KMS-11 (cell line): ENCODE measurements around the gene MROH2A.

Experiments used
- H2AFZ ChIP-seq: fragments of 200-600 bp; sonication (generic); 2 replicates; pipeline ENCODE4 v1.6.1; 2016; ENCODE audit warnings: antibody characterized with exemption, mixed run types, low read depth
- H3K27ac ChIP-seq: fragments of 200-600 bp; sonication (generic); 2 replicates; pipeline ENCODE4 v1.6.1; 2016; ENCODE audit warnings: mild to moderate bottlenecking, mixed run types
- H3K27me3 ChIP-seq: fragments of 200-600 bp; sonication (generic); 2 replicates; pipeline ENCODE4 v1.6.1; 2017; ENCODE audit warnings: mild to moderate bottlenecking, low read depth, mixed run types, moderate library complexity; ENCODE audit not compliant: insufficient read depth
- H3K36me3 ChIP-seq: fragments of 200-600 bp; sonication (generic); 2 replicates; pipeline ENCODE4 v1.6.1; 2017; ENCODE audit warnings: mild to moderate bottlenecking, mixed run types; ENCODE audit not compliant: insufficient read depth
- H3K4me1 ChIP-seq: fragments of 200-600 bp; sonication (generic); 2 replicates; pipeline ENCODE4 v1.6.1; 2016; ENCODE audit warnings: mild to moderate bottlenecking, low read depth, mixed run types; ENCODE audit not compliant: poor library complexity, severe bottlenecking
- H3K4me2 ChIP-seq: fragments of 200-600 bp; sonication (generic); 2 replicates; pipeline ENCODE4 v1.7.0; 2016; ENCODE audit warnings: mild to moderate bottlenecking, mixed run types
- H3K4me3 ChIP-seq: fragments of 200-600 bp; sonication (generic); IDR thresholded peaks from 2 replicates; pipeline ENCODE4 v1.6.1; 2017; ENCODE audit warnings: low read depth, low read length, mixed read lengths; ENCODE audit not compliant: insufficient read depth
- H3K79me2 ChIP-seq: fragments of 200-600 bp; sonication (generic); 2 replicates; pipeline ENCODE4 v1.6.1; 2016; ENCODE audit warnings: low read depth, mixed run types; ENCODE audit not compliant: insufficient read depth
- H3K9ac ChIP-seq: fragments of 200-600 bp; sonication (generic); 2 replicates; pipeline ENCODE4 v1.6.1; 2016; ENCODE audit warnings: mild to moderate bottlenecking, mixed run types
- H4K20me1 ChIP-seq: fragments of 200-600 bp; sonication (generic); 2 replicates; pipeline ENCODE4 v1.6.1; 2016; ENCODE audit warnings: mild to moderate bottlenecking, mixed run types; ENCODE audit not compliant: insufficient read depth
- TF ChIP-seq, protein P1 (sequence below): fragments of 200-600 bp; sonication (generic); conservative IDR thresholded peaks from 2 replicates; pipeline ENCODE4 v1.6.1; 2017; ENCODE audit warnings: low read depth, mild to moderate bottlenecking, antibody characterized with exemption, low read length, moderate library complexity, mixed read lengths

The MROH2A gene

DNA sequence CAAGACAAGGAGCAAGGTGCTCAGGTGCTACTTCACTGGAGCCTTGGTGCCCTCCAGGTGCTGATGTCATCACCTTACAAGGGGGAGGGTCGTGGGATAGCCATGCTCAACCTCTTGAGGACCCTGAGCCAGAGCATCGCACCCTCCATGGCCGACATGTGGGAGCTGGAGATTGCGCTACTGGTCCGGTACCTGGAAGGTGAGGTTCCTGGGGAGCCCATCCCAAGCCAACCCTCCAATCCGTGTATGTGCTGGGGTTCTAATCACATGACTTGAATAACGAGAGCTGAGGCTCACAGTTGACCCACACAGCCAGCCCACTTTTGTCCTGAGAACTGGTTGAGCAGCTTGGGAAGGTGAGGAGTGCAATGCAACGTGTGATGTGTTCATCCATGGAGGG lies 25.9 kb downstream of the MROH2A start:
- Histone ChIP-seq H3K27ac (no peak overlapping the region), H2AFZ (no peak overlapping the region)
- TF ChIP-seq, protein P1, sequence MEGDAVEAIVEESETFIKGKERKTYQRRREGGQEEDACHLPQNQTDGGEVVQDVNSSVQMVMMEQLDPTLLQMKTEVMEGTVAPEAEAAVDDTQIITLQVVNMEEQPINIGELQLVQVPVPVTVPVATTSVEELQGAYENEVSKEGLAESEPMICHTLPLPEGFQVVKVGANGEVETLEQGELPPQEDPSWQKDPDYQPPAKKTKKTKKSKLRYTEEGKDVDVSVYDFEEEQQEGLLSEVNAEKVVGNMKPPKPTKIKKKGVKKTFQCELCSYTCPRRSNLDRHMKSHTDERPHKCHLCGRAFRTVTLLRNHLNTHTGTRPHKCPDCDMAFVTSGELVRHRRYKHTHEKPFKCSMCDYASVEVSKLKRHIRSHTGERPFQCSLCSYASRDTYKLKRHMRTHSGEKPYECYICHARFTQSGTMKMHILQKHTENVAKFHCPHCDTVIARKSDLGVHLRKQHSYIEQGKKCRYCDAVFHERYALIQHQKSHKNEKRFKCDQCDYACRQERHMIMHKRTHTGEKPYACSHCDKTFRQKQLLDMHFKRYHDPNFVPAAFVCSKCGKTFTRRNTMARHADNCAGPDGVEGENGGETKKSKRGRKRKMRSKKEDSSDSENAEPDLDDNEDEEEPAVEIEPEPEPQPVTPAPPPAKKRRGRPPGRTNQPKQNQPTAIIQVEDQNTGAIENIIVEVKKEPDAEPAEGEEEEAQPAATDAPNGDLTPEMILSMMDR, result no peak

DNA sequence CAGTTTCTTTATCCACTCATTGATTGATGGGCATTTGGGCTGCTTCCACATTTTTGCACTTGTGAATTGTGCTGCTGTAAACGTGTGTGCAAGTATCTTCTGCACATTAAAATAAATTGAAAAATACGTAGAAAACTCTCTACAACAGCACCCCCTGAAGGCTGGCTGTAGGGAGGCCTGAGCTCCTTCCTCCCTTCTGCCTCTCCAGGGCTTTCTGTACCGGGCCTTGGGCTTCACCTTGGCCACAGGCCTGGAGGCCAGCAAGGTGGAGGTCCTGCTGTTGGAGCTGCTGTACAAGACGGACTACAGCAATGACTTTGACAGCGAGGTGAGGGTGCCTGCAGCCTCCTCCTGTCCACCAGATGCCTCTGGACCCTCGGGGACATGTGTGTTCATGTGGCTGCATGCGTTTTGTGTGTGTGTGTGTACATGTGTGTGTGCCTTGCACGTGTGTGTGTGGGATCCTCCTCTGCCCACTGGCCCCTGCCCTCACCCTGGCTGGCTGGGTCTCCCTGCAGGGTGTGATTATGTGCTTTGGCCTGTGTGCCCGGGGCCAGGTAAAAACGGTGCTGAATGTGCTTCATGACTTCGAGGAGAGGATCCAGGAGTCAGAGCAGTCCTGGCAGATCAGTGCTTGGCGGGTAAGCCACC lies 29.2 kb downstream of the MROH2A start:
- H3K4me2 ChIP-seq, result no peak overlapping the region
- H3K27me3 ChIP-seq, result no peaks in the 10 kb centered on the region
- H3K9ac ChIP-seq, result no peak overlapping the region
- TF ChIP-seq, protein P1, result no peak
- H3K36me3 ChIP-seq, result no peaks in the 10 kb centered on the region
- no peak overlapping the region for H2AFZ ChIP-seq
- no peaks in the 10 kb centered on the region for H3K4me1 ChIP-seq
- no peaks in the 10 kb centered on the region for H3K79me2 ChIP-seq
- no peak overlapping the region for H3K27ac ChIP-seq
- H3K4me3 ChIP-seq, result no peak overlapping the region
- H4K20me1 ChIP-seq, result no peaks in the 10 kb centered on the region

More for the DNA sequence above, 25.9 kb downstream of the MROH2A start:
- Histone ChIP-seq H3K27me3 (no peaks in the 10 kb centered on the region), H3K9ac (no peak overlapping the region), H3K79me2 (no peaks in the 10 kb centered on the region), H3K4me2 (no peak overlapping the region), H3K4me1 (no peaks in the 10 kb centered on the region), H4K20me1 (no peaks in the 10 kb centered on the region), H3K4me3 (no peak overlapping the region), H3K36me3 (no peaks in the 10 kb centered on the region)

DNA sequence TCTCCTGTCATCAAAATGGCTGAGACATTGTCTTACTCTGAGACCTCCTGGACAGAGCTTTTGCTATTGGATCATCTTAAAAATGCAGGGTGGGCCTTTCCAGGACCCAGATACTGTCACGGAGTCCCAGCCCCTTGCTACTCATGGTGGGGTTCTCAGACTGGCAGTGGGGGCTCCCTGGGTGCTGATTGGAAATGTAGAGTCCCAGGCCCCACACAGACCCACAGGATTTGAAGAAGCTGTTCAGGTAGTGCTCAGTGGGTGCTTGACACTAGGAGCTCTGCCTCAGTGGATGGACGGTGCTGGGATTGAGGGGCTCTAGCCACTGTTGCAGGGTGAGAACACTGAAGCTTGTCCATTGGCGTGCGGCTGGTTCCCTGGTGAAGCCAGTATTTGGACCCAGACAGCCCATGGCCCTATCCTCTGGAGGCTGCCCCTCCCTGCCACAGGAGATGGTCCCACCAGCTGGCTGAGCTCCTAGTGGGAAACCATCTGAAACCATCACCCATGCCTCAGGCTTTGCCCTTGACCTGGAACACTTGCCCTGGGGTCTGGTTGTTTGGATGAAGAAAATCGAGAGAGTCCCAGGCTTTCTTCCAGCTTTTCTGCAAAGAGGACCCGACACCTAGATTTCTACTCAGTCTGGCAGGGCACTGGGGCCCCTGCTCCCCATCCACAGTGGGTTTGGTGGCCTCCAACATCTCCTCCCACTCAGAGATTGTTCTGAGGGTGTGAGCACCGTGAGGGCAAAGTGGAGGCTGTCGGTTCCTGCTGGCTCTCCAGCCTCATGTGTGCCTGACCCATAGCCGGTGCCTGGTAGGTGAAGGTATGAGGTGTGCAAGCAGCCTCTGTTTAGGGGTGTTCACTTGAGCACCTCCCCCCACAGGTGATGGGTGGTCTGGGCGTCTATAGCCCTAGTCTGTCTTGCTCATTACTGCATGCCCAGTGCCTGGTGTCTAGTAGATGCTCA lies 30.1 kb downstream of the MROH2A start:
- H3K9ac ChIP-seq, result no peak overlapping the region
- no peak overlapping the region for H3K27ac ChIP-seq
- no peak overlapping the region for H2AFZ ChIP-seq
- H3K4me3 ChIP-seq, result no peak overlapping the region
- TF ChIP-seq, protein P1, result no peak
- H3K4me1 ChIP-seq, result no peaks in the 10 kb centered on the region
- no peaks in the 10 kb centered on the region for H3K36me3 ChIP-seq
- no peaks in the 10 kb centered on the region for H3K27me3 ChIP-seq
- H4K20me1 ChIP-seq, result no peaks in the 10 kb centered on the region
- no peaks in the 10 kb centered on the region for H3K79me2 ChIP-seq
- no peak overlapping the region for H3K4me2 ChIP-seq

DNA sequence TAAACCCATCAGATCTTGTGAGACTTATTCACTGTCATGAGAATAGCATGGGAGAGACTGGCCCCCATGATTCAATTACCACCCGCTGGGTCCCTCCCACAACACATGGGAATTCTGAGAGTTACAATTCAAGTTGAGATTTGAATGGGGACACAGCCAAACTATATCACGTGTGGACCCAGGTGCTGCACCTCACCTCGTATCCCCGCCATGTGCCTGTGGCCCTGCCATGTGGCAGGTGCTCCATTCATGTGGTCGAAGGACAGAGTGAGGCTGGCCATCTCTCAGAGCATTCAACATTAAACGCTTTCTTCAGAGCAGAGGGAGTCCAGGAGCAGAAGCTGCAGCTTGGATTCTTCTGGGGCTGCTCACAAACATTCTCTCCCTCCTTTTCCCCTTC lies 32.3 kb downstream of the MROH2A start:
- Histone ChIP-seq H3K36me3 (no peaks in the 10 kb centered on the region), H3K27ac (no peak overlapping the region), H3K4me2 (no peak overlapping the region), H3K4me1 (no peaks in the 10 kb centered on the region), H3K4me3 (no peak overlapping the region), H4K20me1 (no peaks in the 10 kb centered on the region), H3K27me3 (no peaks in the 10 kb centered on the region), H2AFZ (no peak overlapping the region), H3K9ac (no peak overlapping the region), H3K79me2 (no peaks in the 10 kb centered on the region)
- TF ChIP-seq, protein P1, result no peak
